IMR-90 (cell line): ENCODE results near the gene COG7.

Experiments used
- CEBPB ChIP-seq: IDR thresholded peaks from 2 replicates; pipeline ENCODE4 v1.6.1; 2012; ENCODE audit warnings: low read depth, low read length, improper control_type of control experiment
- CTCF ChIP-seq: conservative IDR thresholded peaks from 2 replicates; pipeline ENCODE4 v1.5.1; 2012; ENCODE audit warnings: mild to moderate bottlenecking, low read depth, low read length, improper control_type of control experiment
- MXI1 ChIP-seq: IDR thresholded peaks from 2 replicates; pipeline ENCODE4 v1.6.1; 2012; ENCODE audit warnings: low read depth, mild to moderate bottlenecking, low read length, moderate library complexity, borderline replicate concordance
- POLR2A ChIP-seq: IDR thresholded peaks from 2 replicates; pipeline ENCODE4 v1.6.1; 2012; ENCODE audit warnings: mild to moderate bottlenecking, low read depth, low read length
- RCOR1 ChIP-seq: IDR thresholded peaks from 2 replicates; pipeline ENCODE4 v1.6.1; 2012; ENCODE audit warnings: mild to moderate bottlenecking, low read length, improper control_type of control experiment; ENCODE audit not compliant: insufficient replicate concordance
- SMC3 ChIP-seq: fragments of 150-350 bp; IDR thresholded peaks from 2 replicates; pipeline ENCODE4 v1.6.1; 2016; ENCODE audit warnings: low read depth, mild to moderate bottlenecking, antibody characterized with exemption, low read length, moderate library complexity

GRCh38 chr16:23365602-23366240 lies 87.3 kb downstream of the COG7 start:
- TF ChIP-seq POLR2A: no peak
- no peak for TF ChIP-seq CTCF
- TF ChIP-seq SMC3: no peak
- TF ChIP-seq CEBPB: no peak
- no peak for TF ChIP-seq MXI1
- TF ChIP-seq RCOR1: no peak
